ENCODE results near the gene NCKAP5L. TPM values are rescaled to one million over a fixed set of nuclear protein-coding genes. Genes with fewer than 3 reads are reported as not detected.

NCKAP5L gene
- total RNA-seq, 4 donors from 2014 or later: 15.0 to 30.5 (median 23.0) TPM

DNA sequence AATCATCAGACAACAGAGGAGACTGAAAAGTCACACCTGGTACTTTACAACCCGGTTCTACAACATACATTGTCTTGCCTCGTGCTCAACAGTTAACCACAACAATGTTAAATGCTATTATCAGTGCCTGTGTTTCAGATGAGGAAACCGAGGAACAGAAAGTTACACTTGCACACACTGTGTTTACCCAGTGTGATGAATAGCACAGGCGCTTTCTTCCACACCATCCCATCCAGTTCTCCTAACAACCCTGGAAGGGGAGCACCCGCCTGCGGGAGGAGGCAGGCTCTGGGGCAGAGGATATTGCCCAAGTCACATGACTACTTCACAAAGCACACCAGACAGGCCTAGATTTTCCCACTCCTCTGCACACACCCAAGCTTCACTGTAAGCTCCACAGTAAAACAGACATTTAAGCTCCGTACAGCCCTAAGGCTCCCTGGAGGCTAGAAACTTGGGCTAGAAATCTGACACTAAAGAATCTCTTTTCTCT, 21.8 kb downstream of the NCKAP5L start:
- intact Hi-C loops (cut with DNase I): no loop called here
- Histone ChIP-seq H3K9me3 (no peaks in the 10 kb centered on the region), H3K4me3 (no peak overlapping the region), H3K27me3 (no peaks in the 10 kb centered on the region), H3K36me3 (peaks cover 26 to 62% (median 50%) of the 10 kb centered on the region in 4 donors), H3K27ac (replicated peaks in 1 of 4) (no peak overlapping the region), H3K4me1 (peaks cover 33 to 50% (median 45%) of the 10 kb centered on the region in 4 donors)
- 88% methylated on average over 7 of the region's 7 CpGs for WGBS
- TF ChIP-seq POLR2AphosphoS5 (IDR thresholded peaks at IDR 0.05) (no peak), POLR2A (IDR thresholded peaks at IDR 0.05; ENCODE audit: low read depth) (no peak), EP300 (IDR thresholded peaks at IDR 0.05) (no peak)
- TF ChIP-seq, protein P1, sequence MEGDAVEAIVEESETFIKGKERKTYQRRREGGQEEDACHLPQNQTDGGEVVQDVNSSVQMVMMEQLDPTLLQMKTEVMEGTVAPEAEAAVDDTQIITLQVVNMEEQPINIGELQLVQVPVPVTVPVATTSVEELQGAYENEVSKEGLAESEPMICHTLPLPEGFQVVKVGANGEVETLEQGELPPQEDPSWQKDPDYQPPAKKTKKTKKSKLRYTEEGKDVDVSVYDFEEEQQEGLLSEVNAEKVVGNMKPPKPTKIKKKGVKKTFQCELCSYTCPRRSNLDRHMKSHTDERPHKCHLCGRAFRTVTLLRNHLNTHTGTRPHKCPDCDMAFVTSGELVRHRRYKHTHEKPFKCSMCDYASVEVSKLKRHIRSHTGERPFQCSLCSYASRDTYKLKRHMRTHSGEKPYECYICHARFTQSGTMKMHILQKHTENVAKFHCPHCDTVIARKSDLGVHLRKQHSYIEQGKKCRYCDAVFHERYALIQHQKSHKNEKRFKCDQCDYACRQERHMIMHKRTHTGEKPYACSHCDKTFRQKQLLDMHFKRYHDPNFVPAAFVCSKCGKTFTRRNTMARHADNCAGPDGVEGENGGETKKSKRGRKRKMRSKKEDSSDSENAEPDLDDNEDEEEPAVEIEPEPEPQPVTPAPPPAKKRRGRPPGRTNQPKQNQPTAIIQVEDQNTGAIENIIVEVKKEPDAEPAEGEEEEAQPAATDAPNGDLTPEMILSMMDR (IDR thresholded peaks at IDR 0.05): no peak
- DNase-seq (ENCODE audit: extremely low spot score): no peak

DNA sequence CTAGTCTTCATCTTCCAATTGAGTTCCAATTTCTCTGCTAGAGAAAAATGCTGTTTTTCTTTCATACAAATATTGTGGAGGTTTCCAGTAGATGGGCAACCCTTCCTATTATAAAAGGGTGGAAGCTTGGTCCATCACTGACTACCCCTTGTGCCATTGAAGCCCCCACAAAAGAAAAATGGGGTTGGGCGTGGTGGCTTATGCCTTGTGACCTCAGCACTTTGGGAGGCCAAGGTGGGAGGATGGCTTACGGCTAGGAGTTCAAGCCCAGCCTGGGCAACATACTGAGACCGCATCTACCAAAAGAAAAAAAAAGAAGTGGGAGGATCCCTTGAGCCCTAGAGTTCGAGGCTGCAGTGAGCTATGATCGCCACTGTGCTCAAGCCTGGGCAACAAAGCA, 22.8 kb downstream of the NCKAP5L start:
- intact Hi-C loops (cut with DNase I): no loop called here
- 89% methylated on average over 5 of the region's 5 CpGs for WGBS
- no peak for DNase-seq (ENCODE audit: extremely low spot score)
- H3K9me3 ChIP-seq: no peaks in the 10 kb centered on the region
- TF ChIP-seq EP300 (IDR thresholded peaks at IDR 0.05) (no peak), POLR2A (IDR thresholded peaks at IDR 0.05; ENCODE audit: low read depth) (no peak), POLR2AphosphoS5 (IDR thresholded peaks at IDR 0.05) (no peak)
- TF ChIP-seq, protein P1 (IDR thresholded peaks at IDR 0.05): no peak
- peaks cover 33 to 72% (median 60%) of the 10 kb centered on the region in 4 donors for H3K36me3 ChIP-seq
- peaks cover 35 to 42% (median 38%) of the 10 kb centered on the region in 4 donors for H3K4me1 ChIP-seq
- no peak overlapping the region for H3K27ac ChIP-seq (replicated peaks in 1 of 4)
- no peaks in the 10 kb centered on the region for H3K27me3 ChIP-seq
- no peak overlapping the region for H3K4me3 ChIP-seq

DNA sequence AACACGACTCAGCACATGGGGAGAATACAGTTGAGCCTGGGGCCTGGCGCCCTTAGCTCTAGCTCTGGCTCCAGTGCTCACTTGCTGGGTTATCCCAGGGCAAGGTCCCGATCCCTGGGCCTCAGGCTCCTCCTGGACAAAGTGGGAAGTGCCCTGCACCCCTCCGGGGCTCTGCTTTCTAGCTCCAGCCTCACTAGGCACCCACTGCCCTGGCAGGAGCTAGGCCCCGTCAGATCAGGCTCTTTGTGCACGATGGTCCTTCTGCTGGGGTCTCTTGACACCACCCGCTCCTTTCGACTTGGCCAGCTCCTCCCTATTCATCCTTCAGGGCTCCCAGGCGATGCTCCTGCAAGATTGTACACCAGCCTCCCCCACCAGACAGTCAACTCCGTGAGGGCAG, 23.4 kb downstream of the NCKAP5L start:
- Histone ChIP-seq H3K4me1 (peaks cover 29 to 36% (median 32%) of the 10 kb centered on the region in 4 donors), H3K27me3 (no peaks in the 10 kb centered on the region), H3K27ac (replicated peaks in 1 of 4) (no peak overlapping the region), H3K9me3 (no peaks in the 10 kb centered on the region), H3K4me3 (no peak overlapping the region), H3K36me3 (peaks cover 33 to 78% (median 66%) of the 10 kb centered on the region in 4 donors)
- WGBS: 85% methylated on average over 10 of the region's 10 CpGs
- intact Hi-C loops (cut with DNase I): no loop called here
- TF ChIP-seq POLR2AphosphoS5 (IDR thresholded peaks at IDR 0.05) (no peak), EP300 (IDR thresholded peaks at IDR 0.05) (no peak), POLR2A (IDR thresholded peaks at IDR 0.05; ENCODE audit: low read depth) (no peak)
- no peak for DNase-seq (ENCODE audit: extremely low spot score)

DNA sequence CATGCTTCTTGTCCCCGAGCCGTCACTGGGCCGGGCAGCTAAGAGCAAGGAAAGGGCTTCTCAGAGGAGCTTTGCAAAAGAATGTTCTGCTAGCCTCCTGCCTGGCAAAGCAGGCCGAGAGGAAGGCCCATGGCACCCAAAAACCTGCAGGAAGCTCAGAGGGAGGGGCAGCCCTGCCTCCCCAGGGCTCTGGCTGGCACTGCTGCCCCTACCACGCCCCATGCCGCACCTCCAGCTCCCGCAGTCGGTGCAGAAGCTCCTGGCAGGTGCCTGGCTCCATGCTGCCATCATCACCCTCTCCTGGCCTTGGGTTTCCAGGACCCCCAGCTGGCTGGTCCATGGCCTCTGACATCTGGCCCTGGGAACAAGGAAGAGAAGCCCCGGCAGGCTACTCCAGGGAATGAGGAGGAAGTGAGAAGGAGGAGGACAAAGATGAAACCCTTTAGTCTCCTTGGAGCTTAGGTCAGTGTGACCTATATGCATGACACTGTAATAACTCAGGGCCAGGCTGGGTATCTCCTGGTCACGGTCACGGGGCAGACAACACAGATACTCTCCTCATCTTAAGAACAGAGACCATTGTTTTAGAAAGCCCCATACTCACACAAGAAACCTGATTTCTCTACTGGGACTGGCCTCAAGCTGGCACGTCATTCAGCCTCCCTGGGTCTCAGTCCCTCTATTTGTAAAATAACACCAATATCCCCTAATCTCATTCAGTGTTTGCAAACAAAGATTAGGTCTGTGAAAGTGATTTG, 24.3 kb downstream of the NCKAP5L start:
- no peak overlapping the region for H3K4me3 ChIP-seq
- DNase-seq (ENCODE audit: extremely low spot score): no peak
- no peaks in the 10 kb centered on the region for H3K9me3 ChIP-seq
- intact Hi-C loops (cut with DNase I): no loop called here
- H3K36me3 ChIP-seq: peaks cover 33 to 87% (median 75%) of the 10 kb centered on the region in 4 donors
- 89% methylated on average over 12 of the region's 12 CpGs for WGBS
- H3K27ac ChIP-seq (replicated peaks in 1 of 4): no peak overlapping the region
- H3K27me3 ChIP-seq: no peaks in the 10 kb centered on the region
- H3K4me1 ChIP-seq: peaks cover 19 to 26% (median 22%) of the 10 kb centered on the region in 4 donors
- TF ChIP-seq, protein P1 (IDR thresholded peaks at IDR 0.05): no peak

DNA sequence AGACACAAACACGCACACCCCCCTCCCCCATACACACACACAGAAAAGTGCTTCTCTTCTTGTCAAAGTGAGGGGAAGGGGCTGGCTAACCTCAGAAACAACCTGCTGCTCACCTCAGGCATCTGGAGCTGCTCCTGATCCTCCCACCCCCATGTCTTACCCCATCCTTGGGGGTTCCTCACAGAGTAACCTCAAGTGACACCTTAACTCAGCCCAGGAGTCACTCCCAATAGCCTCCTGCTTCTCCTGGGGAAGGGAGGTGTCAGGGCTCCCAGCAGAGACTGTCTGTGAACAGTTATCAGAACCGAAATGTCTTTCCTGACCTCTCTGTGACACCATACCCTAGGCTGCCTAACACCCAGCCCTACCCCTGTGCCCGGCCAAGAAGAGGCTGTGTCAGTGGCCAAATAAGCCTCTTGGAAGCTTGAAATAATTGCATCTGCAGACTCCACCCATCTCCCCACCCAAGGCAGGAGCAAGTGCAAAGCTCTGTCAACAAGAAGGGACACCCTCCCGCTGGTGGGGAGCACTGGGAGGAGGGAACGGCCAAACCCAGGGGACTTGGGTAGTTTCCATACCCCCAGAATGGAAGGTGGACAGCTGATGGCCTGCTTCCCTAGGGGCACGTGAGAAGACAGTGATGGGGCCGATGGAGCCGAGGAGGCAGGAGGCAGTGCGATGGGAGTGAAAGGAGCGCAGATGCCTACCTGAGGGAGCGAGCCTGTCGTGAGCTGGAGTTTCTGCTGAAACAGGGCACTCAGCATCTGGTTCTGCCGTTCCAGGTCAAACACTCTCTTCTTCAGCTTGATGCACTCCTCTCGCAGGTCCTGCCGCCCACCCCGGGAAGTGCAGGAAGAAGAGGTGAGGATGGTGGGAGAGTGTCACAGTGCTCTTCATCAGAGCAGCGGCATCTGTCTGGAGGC, 26.8 kb downstream of the NCKAP5L start:
- DNase-seq (ENCODE audit: extremely low spot score): no peak
- no peak overlapping the region for H3K4me3 ChIP-seq
- 91% methylated on average over 15 of the region's 17 CpGs for WGBS
- intact Hi-C loops (cut with DNase I): no loop called here
- H3K4me1 ChIP-seq: peaks cover 0 to 6% (median 3%) of the 10 kb centered on the region in 4 donors
- peaks cover 29 to 99% (median 95%) of the 10 kb centered on the region in 4 donors for H3K36me3 ChIP-seq
- no peaks in the 10 kb centered on the region for H3K9me3 ChIP-seq
- H3K27me3 ChIP-seq: no peaks in the 10 kb centered on the region
- TF ChIP-seq, protein P1 (IDR thresholded peaks at IDR 0.05): no peak
- TF ChIP-seq EP300 (IDR thresholded peaks at IDR 0.05): no peak
- no peak for TF ChIP-seq POLR2A (IDR thresholded peaks at IDR 0.05; ENCODE audit: low read depth)
- TF ChIP-seq POLR2AphosphoS5 (IDR thresholded peaks at IDR 0.05): no peak
- H3K27ac ChIP-seq (replicated peaks in 1 of 4): no peak overlapping the region

Data from esophagus muscularis mucosa (tissue), 4 donors.